IPS-NIHi7 (cell line): ENCODE data around the gene MMP24.
"Not testable (repeated sequence)": the region's sequence is repeated elsewhere in the genome, so short reads cannot be mapped to it uniquely, and the experiment has no call there.

Source experiments
- DNase-seq: peaks from one replicate; pipeline ENCODE4 v3.0.0; 2012; ENCODE audit warnings: mixed read lengths; ENCODE audit errors: extremely low spot score

The MMP24 gene

GRCh38 chr20:35226126-35226883, at the start of gene MMP24:
Gene MMP24 (plus strand): TSS chr20:35226690. CDS start chr20:35226739, 49 bp downstream.
- DNase-seq, result peak; percentile 44

GRCh38 chr20:35179292-35180212, 46.9 kb upstream of the MMP24 start:
- DNase-seq, result no peak

- DNase-seq, result no peak
These were observed 46.2 kb upstream of the MMP24 start for GRCh38 chr20:35180266-35180665.

- DNase-seq, result no peak
These were observed 44.8 kb upstream of the MMP24 start for GRCh38 chr20:35181731-35182130.

- DNase-seq, result not testable (repeated sequence)
These were observed 39.7 kb upstream of the MMP24 start for GRCh38 chr20:35186691-35187289.

GRCh38 chr20:35187584-35188190, 38.8 kb upstream of the MMP24 start:
- DNase-seq, result no peak

GRCh38 chr20:35189223-35189622, 37.3 kb upstream of the MMP24 start:
- DNase-seq, result not testable (repeated sequence)

GRCh38 chr20:35190556-35190955, 35.9 kb upstream of the MMP24 start:
- DNase-seq, result no peak

GRCh38 chr20:35191419-35192117, 34.9 kb upstream of the MMP24 start:
- no peak for DNase-seq

- DNase-seq, result no peak
These were observed 34.2 kb upstream of the MMP24 start for GRCh38 chr20:35192118-35192872.

GRCh38 chr20:35193031-35193791, 33.3 kb upstream of the MMP24 start:
- not testable (repeated sequence) for DNase-seq

GRCh38 chr20:35196313-35196712, 30.2 kb upstream of the MMP24 start:
- no peak for DNase-seq

GRCh38 chr20:35199740-35200139, 26.8 kb upstream of the MMP24 start:
- no peak for DNase-seq

GRCh38 chr20:35200267-35200666, 26.2 kb upstream of the MMP24 start:
- DNase-seq, result no peak

GRCh38 chr20:35201467-35201866, 25.0 kb upstream of the MMP24 start:
- DNase-seq, result not testable (repeated sequence)

- DNase-seq, result no peak
These were observed 19.7 kb upstream of the MMP24 start for GRCh38 chr20:35206802-35207201.

GRCh38 chr20:35207950-35208611, 18.4 kb upstream of the MMP24 start:
- peak; percentile 72 for DNase-seq

- no peak for DNase-seq
These were observed 11.2 kb upstream of the MMP24 start for GRCh38 chr20:35215066-35215956.
